Measurements from ENCODE around the gene RBM47.

DNA sequence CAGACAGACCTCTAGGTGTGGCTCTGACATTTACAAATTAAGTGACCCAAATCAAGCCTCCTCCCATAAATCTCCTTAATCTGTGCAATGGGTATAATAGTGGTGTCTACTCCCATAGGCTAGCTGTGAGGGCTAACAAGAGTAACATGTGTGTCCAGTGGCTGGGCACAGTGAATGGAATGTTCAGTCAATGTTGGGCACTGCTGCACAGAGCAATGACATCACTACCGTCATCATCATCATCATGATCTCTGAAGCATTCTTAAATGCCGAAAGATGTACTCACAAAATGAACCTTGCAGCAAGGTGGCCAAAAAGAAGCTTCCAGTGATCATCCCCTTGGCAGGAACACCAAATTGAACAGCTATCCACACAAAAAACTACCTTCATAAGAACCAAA, 251.0 kb downstream of the RBM47 start:
- no peak for TF ChIP-seq POLR2A (IDR thresholded peaks at IDR 0.05)
- TF ChIP-seq, protein P1, sequence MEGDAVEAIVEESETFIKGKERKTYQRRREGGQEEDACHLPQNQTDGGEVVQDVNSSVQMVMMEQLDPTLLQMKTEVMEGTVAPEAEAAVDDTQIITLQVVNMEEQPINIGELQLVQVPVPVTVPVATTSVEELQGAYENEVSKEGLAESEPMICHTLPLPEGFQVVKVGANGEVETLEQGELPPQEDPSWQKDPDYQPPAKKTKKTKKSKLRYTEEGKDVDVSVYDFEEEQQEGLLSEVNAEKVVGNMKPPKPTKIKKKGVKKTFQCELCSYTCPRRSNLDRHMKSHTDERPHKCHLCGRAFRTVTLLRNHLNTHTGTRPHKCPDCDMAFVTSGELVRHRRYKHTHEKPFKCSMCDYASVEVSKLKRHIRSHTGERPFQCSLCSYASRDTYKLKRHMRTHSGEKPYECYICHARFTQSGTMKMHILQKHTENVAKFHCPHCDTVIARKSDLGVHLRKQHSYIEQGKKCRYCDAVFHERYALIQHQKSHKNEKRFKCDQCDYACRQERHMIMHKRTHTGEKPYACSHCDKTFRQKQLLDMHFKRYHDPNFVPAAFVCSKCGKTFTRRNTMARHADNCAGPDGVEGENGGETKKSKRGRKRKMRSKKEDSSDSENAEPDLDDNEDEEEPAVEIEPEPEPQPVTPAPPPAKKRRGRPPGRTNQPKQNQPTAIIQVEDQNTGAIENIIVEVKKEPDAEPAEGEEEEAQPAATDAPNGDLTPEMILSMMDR (IDR thresholded peaks at IDR 0.05) = no peak

Data from Peyer's patch (tissue), 4 donors.